ENCODE data around the gene OR2C3.
"Not testable (repeated sequence)": the region's sequence is repeated elsewhere in the genome, so short reads cannot be mapped to it uniquely, and the experiment has no call there.

Gene OR2C3

GRCh38 chr1:247542811-247543210 lies 6.6 kb upstream of the OR2C3 start:
- Histone ChIP-seq H3K9ac (ENCODE audit: low read depth, low read length) (no peak overlapping the region), H3K4me1 (ENCODE audit: insufficient read depth, low read length) (peaks cover 5% of the 10 kb centered on the region; the same call in 1 of the 2 replicates), H3K36me3 (ENCODE audit: insufficient read depth, low read depth, low read length) (no peaks in the 10 kb centered on the region), H3K27ac (ENCODE audit: low read length) (no peak overlapping the region), H3K9me3 (ENCODE audit: insufficient read depth, low read depth, low read length) (no peaks in the 10 kb centered on the region), H3K4me3 (ENCODE audit: low read length) (no peak overlapping the region), H3K27me3 (ENCODE audit: insufficient read depth, low read length) (no peaks in the 10 kb centered on the region)

DNA sequence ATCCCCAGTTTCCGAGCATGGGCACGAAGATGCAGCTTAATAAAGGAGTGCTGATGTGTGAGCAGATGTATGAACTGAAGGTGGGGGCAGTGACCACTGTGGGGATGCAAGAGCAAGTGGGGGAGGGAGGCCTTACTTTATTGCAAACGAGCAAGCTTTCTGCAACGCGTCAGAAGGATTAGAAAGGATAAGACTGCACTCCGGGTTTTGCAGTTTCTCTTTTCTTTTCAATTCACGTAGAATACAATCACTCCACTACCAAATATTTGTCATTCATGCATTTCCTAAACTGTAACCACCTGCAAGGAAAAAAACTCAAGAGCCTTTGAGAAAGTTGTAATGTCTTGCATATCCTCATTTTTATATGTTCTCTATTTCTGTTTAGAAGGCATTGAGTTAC lies 4.3 kb upstream of the OR2C3 start:
- H3K4me1 ChIP-seq (ENCODE audit: insufficient read depth, low read length): no peaks in the 10 kb centered on the region; the same call in 1 of the 2 replicates
- H3K36me3 ChIP-seq (ENCODE audit: insufficient read depth, low read depth, low read length): no peaks in the 10 kb centered on the region
- no peaks in the 10 kb centered on the region for H3K9me3 ChIP-seq (ENCODE audit: insufficient read depth, low read depth, low read length)
- H3K9ac ChIP-seq (ENCODE audit: low read depth, low read length): no peak overlapping the region
- H3K27me3 ChIP-seq (ENCODE audit: insufficient read depth, low read length): no peaks in the 10 kb centered on the region
- H3K27ac ChIP-seq (ENCODE audit: low read length): no peak overlapping the region
- H3K4me3 ChIP-seq (ENCODE audit: low read length): no peak overlapping the region

DNA sequence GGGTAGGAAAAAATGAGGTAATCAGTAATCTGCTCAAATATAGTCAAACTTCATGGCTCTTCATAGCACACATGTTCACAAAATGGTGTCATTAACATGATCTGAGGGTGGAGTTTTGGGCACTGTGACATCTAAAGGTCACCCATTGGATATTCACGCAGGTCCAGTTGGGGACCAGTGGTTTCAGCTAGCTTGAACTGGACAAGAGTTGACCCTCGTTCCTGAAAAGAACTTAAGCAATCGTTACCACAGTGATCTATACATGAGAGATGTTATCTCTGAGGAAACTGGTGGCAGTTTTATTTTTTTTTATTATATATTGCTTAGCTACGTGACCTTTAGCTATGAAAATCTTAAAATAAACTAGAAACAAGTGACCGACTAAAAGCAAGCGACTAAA lies 3.0 kb upstream of the OR2C3 start:
- no peaks in the 10 kb centered on the region for H3K36me3 ChIP-seq (ENCODE audit: insufficient read depth, low read depth, low read length)
- H3K27ac ChIP-seq (ENCODE audit: low read length): no peak overlapping the region
- no peaks in the 10 kb centered on the region for H3K9me3 ChIP-seq (ENCODE audit: insufficient read depth, low read depth, low read length)
- no peaks in the 10 kb centered on the region for H3K27me3 ChIP-seq (ENCODE audit: insufficient read depth, low read length)
- H3K9ac ChIP-seq (ENCODE audit: low read depth, low read length): no peak overlapping the region
- no peak overlapping the region for H3K4me3 ChIP-seq (ENCODE audit: low read length)
- H3K4me1 ChIP-seq (ENCODE audit: insufficient read depth, low read length): no peaks in the 10 kb centered on the region; the same call in 1 of the 2 replicates

DNA sequence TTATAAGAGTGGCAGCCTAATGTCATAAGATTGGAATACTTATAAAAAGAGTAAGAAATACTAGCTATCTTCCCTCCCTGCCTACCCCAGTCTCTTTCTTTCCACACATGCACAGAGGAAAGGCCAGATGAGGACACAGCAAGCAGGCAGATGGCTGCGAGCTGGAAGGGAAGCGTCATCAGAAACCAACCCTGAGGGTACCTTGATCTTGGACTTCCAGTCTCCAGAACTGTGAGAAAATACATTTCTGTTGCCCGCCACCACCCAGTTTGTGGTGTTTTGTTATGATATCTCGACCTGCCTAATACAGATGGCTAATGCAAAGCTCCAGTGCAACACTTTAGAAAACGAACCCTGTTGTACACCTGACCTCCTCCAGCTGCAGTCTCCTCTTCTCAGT lies 2.3 kb upstream of the OR2C3 start:
- Histone ChIP-seq H3K27ac (ENCODE audit: low read length) (no peak overlapping the region), H3K4me3 (ENCODE audit: low read length) (no peak overlapping the region), H3K9me3 (ENCODE audit: insufficient read depth, low read depth, low read length) (no peaks in the 10 kb centered on the region), H3K9ac (ENCODE audit: low read depth, low read length) (no peak overlapping the region), H3K27me3 (ENCODE audit: insufficient read depth, low read length) (no peaks in the 10 kb centered on the region), H3K36me3 (ENCODE audit: insufficient read depth, low read depth, low read length) (no peaks in the 10 kb centered on the region), H3K4me1 (ENCODE audit: insufficient read depth, low read length) (no peaks in the 10 kb centered on the region; the same call in 1 of the 2 replicates)

DNA sequence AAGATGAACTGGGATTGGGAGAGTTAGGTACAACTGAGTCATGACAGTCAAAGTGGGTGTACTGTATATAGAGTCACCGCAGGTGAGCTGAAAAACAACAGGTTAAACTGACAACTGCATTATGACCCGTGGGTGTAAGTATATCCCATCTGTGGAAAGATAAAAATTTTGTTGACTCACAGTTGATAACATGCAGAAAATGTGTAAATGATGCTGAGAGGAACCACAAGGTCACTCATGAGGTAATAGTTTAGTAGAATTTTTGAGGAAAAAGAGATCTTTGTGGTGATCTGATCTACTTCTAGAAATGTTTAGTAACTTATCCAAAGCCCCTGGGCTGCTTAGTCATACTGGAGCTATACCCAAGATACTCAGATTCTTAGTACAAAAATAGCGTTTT lies 838 bp downstream of the OR2C3 start:
- Histone ChIP-seq H3K9me3 (ENCODE audit: insufficient read depth, low read depth, low read length) (no peaks in the 10 kb centered on the region), H3K36me3 (ENCODE audit: insufficient read depth, low read depth, low read length) (no peaks in the 10 kb centered on the region), H3K27me3 (ENCODE audit: insufficient read depth, low read length) (no peaks in the 10 kb centered on the region), H3K27ac (ENCODE audit: low read length) (no peak overlapping the region), H3K9ac (ENCODE audit: low read depth, low read length) (no peak overlapping the region), H3K4me3 (ENCODE audit: low read length) (no peak overlapping the region), H3K4me1 (ENCODE audit: insufficient read depth, low read length) (no peaks in the 10 kb centered on the region; the same call in 1 of the 2 replicates)

- H3K4me3 ChIP-seq (ENCODE audit: low read length): no peak overlapping the region
- H3K9ac ChIP-seq (ENCODE audit: low read depth, low read length): no peak overlapping the region
- no peaks in the 10 kb centered on the region for H3K9me3 ChIP-seq (ENCODE audit: insufficient read depth, low read depth, low read length)
- no peak overlapping the region for H3K27ac ChIP-seq (ENCODE audit: low read length)
- no peaks in the 10 kb centered on the region for H3K36me3 ChIP-seq (ENCODE audit: insufficient read depth, low read depth, low read length)
- H3K4me1 ChIP-seq (ENCODE audit: insufficient read depth, low read length): no peaks in the 10 kb centered on the region
- H3K27me3 ChIP-seq (ENCODE audit: insufficient read depth, low read length): no peaks in the 10 kb centered on the region
Measured at GRCh38 chr1:247531937-247532336, 4.3 kb downstream of the OR2C3 start.

GRCh38 chr1:247530785-247531184 lies 5.5 kb downstream of the OR2C3 start:
- Histone ChIP-seq H3K4me1 (ENCODE audit: insufficient read depth, low read length) (no peaks in the 10 kb centered on the region), H3K4me3 (ENCODE audit: low read length) (no peak overlapping the region), H3K36me3 (ENCODE audit: insufficient read depth, low read depth, low read length) (no peaks in the 10 kb centered on the region), H3K27ac (ENCODE audit: low read length) (no peak overlapping the region), H3K27me3 (ENCODE audit: insufficient read depth, low read length) (no peaks in the 10 kb centered on the region), H3K9me3 (ENCODE audit: insufficient read depth, low read depth, low read length) (no peaks in the 10 kb centered on the region), H3K9ac (ENCODE audit: low read depth, low read length) (no peak overlapping the region)

DNA sequence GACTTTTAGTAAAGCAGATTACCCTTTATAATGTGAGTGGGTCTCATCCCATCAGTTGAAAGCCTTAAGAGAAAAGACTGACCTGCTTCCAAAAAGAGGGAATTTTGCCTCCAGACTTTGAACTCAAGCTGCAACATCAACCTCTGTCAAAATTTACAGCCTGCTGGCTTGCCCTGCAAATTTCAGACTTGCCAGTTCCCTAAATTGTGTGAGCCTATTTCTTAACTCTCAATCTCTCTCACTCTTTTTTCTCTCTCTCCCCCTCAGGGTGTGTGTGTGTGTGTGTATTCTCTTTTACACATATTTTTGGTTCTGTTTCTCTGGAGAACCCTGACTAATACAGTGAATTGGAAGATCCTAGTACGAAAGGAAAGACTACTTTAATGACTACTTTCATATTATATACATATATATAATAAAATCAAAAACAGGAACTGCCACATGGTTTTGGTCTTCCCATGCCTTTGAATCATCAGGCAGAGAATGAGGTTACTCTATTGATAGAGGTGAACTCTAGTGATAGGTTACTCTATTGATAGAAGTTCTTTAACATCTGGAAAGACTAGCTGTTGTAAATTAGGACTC lies 6.4 kb downstream of the OR2C3 start:
- Histone ChIP-seq H3K27me3 (ENCODE audit: insufficient read depth, low read length) (no peaks in the 10 kb centered on the region), H3K9ac (ENCODE audit: low read depth, low read length) (no peak overlapping the region), H3K4me1 (ENCODE audit: insufficient read depth, low read length) (no peaks in the 10 kb centered on the region), H3K36me3 (ENCODE audit: insufficient read depth, low read depth, low read length) (no peaks in the 10 kb centered on the region), H3K4me3 (ENCODE audit: low read length) (no peak overlapping the region), H3K9me3 (ENCODE audit: insufficient read depth, low read depth, low read length) (no peaks in the 10 kb centered on the region), H3K27ac (ENCODE audit: low read length) (no peak overlapping the region)

GRCh38 chr1:247528812-247529474 lies 7.3 kb downstream of the OR2C3 start:
- H3K36me3 ChIP-seq (ENCODE audit: insufficient read depth, low read depth, low read length): no peaks in the 10 kb centered on the region
- no peak overlapping the region for H3K9ac ChIP-seq (ENCODE audit: low read depth, low read length)
- H3K27ac ChIP-seq (ENCODE audit: low read length): no peak overlapping the region
- no peaks in the 10 kb centered on the region for H3K4me1 ChIP-seq (ENCODE audit: insufficient read depth, low read length)
- H3K4me3 ChIP-seq (ENCODE audit: low read length): no peak overlapping the region
- H3K27me3 ChIP-seq (ENCODE audit: insufficient read depth, low read length): no peaks in the 10 kb centered on the region
- no peaks in the 10 kb centered on the region for H3K9me3 ChIP-seq (ENCODE audit: insufficient read depth, low read depth, low read length)

DNA sequence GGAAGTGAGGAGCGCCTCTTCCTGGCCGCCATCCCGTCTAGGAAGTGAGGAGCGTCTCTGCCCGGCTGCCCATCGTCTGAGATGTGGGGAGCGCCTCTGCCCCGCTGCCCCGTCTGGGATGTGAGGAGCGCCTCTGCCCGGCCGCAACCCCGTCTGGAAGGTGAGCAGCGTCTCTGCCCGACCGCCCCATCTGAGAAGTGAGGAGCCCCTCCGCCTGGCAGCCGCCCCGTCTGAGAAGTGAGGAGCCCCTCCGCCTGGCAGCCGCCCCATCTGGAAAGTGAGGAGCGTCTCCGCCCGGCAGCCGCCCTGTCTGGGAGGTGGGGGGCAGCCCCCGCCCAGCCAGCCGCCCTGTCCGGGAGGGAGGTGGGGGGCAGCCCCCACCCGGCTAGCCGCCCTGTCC lies 14.4 kb downstream of the OR2C3 start:
- H3K27ac ChIP-seq (ENCODE audit: low read length); H3K27me3 ChIP-seq (ENCODE audit: insufficient read depth, low read length); H3K9me3 ChIP-seq (ENCODE audit: insufficient read depth, low read depth, low read length); H3K36me3 ChIP-seq (ENCODE audit: insufficient read depth, low read depth, low read length); H3K4me1 ChIP-seq (ENCODE audit: insufficient read depth, low read length); H3K9ac ChIP-seq (ENCODE audit: low read depth, low read length); H3K4me3 ChIP-seq (ENCODE audit: low read length): not testable (repeated sequence)

GRCh38 chr1:247518613-247518891 lies 17.7 kb downstream of the OR2C3 start:
- H3K36me3 ChIP-seq (ENCODE audit: insufficient read depth, low read depth, low read length): no peaks in the 10 kb centered on the region

GRCh38 chr1:247517795-247518612 lies 18.2 kb downstream of the OR2C3 start:
- Histone ChIP-seq H3K9ac (ENCODE audit: low read depth, low read length) (no peak overlapping the region), H3K4me1 (ENCODE audit: insufficient read depth, low read length) (no peaks in the 10 kb centered on the region), H3K9me3 (ENCODE audit: insufficient read depth, low read depth, low read length) (peaks cover 6% of the 10 kb centered on the region; the same call in 1 of the 2 replicates), H3K36me3 (ENCODE audit: insufficient read depth, low read depth, low read length) (no peaks in the 10 kb centered on the region), H3K27ac (ENCODE audit: low read length) (no peak overlapping the region), H3K4me3 (ENCODE audit: low read length) (no peak overlapping the region), H3K27me3 (ENCODE audit: insufficient read depth, low read length) (no peaks in the 10 kb centered on the region)

More at GRCh38 chr1:247518613-247518891, 17.7 kb downstream of the OR2C3 start:
- peaks cover 6% of the 10 kb centered on the region; the same call in 1 of the 2 replicates for H3K9me3 ChIP-seq (ENCODE audit: insufficient read depth, low read depth, low read length)
- no peak overlapping the region for H3K4me3 ChIP-seq (ENCODE audit: low read length)
- H3K27ac ChIP-seq (ENCODE audit: low read length): no peak overlapping the region
- no peaks in the 10 kb centered on the region for H3K27me3 ChIP-seq (ENCODE audit: insufficient read depth, low read length)
- no peaks in the 10 kb centered on the region for H3K4me1 ChIP-seq (ENCODE audit: insufficient read depth, low read length)
- no peak overlapping the region for H3K9ac ChIP-seq (ENCODE audit: low read depth, low read length)

All from iPS-20b (cell line).